SK-N-DZ (cell line): ENCODE results near the gene CCDC197.
A peak's percentile ranks its signal among the peaks of the same experiment; 100 is the strongest.

Experiments used
- DNase-seq: peaks from one replicate; pipeline ENCODE4 v3.0.0-alpha.2; 2015; ENCODE audit warnings: low spot score

Gene CCDC197

GRCh38 chr14:94024549-94024948 lies 27.4 kb downstream of the CCDC197 start:
- no peak for DNase-seq

- no peak for DNase-seq
Observed at GRCh38 chr14:94025720-94026119, 28.6 kb downstream of the CCDC197 start.

- peak; percentile 97 for DNase-seq
Observed at GRCh38 chr14:94026173-94026888, 29.2 kb downstream of the CCDC197 start, which contains the start of gene OTUB2. Gene OTUB2, plus strand, starts transcription at chr14:94026340. Its CDS starts 198 bp downstream, at chr14:94026538.

- no peak for DNase-seq
Observed at GRCh38 chr14:94026889-94027469, 29.9 kb downstream of the CCDC197 start.

- DNase-seq: no peak
Observed at GRCh38 chr14:94027566-94028449, 30.7 kb downstream of the CCDC197 start.

DNA sequence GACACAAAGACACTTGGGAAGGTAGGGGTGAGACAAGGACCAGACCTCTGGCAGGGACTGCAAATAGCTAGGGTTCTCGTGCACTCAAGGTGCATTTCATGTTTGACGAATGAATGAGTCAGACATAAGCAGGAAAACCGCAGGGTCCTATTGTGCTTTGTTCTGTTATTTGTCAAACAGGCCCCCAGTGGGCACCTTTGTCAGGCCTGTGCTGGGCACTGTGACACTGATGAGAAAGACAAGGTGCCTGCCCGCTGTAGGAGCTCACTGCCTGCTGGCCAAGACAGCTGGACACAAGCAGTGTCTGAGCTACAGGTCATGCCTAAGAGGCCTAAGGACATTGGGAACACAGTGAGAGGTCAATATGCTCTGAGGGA lies 31.3 kb downstream of the CCDC197 start:
- no peak for DNase-seq

DNA sequence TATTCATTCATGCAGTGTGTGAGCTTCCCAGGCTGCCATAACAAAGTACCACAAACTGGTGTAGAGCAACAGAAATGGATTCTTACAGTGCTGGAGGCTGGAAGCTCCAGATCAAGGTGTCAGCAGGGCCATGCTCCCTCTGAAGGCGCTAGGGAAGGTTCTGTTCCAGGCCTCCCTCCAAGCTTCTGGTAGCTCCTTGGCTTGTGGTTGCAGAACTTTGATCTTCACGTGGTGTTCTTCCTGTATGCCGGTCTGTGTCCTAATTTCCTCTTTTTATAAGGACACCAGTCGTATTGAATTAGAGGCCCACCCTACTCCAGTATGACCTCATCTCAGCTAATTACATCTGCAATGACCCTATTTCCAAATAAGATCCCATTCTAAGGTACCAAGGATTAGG lies 32.2 kb downstream of the CCDC197 start:
- DNase-seq: no peak

DNA sequence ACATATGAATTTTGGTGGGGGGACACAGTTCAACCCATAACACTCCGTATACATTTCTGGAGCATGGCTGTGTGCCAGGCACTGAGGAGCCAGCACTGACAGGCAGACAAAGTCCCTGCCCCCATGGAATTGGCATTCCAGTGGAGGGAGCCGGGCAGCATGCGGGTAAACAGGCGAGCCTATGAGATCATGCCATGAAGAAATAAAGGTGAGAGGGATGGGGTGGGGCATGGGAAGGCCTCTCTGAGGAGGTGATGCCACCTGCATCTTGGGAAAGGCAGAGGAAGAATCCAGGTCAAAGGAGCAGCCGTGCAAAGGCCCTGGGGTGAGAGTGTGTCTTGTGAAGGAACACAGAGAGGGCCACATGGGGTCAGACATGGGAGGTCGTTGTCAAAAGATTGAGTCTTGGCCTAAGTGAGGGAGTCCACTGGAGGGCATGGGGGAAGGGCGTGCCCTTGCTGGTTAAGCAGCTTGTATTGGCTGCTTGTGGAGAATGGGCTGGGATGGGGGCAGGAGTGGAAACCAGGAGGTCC lies 32.6 kb downstream of the CCDC197 start:
- no peak for DNase-seq

- DNase-seq: no peak
Observed at GRCh38 chr14:94030571-94030970, 33.5 kb downstream of the CCDC197 start.

- no peak for DNase-seq
Observed at GRCh38 chr14:94031161-94031882, 34.2 kb downstream of the CCDC197 start.

DNA sequence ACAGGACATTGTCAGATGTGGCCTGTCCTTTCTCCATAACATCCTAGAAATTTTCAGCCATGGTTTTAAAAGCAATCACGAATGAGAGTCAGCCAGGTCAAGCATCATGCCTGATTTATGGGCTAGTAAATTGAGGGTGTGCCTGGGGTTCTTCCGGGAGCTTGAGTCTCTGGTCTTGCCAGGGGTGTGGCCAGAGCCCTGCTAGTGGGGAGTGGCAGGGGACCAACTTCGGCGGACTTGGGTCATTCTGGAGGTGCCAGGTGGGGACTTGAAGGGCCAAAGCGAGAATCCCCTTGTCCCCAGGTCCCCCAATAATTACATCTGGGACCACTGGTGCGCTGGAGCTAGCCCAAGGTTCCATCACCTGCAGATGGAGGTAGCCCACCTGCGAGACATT lies 34.8 kb downstream of the CCDC197 start:
- no peak for DNase-seq

DNA sequence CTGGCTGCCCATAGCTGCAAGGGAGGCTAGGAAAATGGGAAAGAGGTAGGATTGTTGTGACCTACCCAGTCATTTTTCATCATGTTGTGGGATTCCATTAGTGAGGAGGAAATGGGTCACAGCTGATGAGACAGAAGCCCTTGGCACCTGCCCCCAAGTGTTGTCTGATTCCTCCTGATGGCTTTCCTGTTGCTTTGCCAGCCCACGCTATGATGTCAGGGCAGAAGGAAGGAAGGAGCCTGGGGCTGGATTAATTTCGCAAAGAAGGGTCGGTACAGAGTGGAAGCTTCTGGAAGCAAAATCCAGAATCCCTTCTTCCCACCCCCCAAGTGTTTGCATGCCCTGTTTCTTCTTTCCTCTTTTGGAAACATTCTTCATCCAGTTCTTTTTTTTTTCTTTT lies 37.8 kb downstream of the CCDC197 start:
- DNase-seq: no peak

DNA sequence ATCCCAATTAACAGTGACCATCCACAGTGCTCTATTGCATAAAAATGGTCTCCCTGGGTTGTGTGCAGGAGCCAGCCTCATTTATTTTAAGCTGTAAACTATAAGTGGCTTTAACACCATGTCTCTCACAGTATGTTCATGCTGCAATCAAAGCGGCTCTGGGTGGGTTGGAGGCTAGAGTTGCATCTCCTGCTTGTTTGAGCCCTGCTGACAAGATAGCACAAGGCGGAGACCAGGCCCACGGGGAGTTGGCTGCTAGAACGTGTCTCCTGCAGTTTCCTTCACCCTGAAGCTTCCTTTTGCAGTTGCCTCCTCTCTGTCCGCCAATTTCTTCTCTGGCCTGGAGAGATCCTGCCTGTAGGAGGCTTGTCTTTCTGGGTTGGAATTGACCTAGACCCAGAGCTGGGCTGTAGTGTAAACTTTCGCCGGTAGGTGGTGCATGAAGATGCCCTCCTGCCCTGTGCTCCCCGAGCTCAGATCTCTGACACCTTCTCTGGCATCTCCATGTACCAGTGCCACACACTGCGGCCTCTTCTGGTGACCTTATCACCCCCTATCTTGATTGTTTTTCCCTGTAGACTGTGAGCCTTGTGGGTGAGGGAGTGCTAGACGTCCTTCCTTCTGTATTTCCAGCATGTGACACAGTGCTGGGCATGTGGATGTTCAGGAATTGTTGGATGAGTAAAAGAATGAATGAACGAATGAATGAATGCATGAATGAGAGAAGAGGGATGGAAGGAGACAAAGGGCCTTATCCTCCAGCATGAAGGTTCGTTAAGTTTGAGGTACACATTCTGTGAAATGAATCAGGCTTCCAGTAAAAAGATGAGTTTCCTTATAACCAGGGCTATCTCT lies 39.4 kb downstream of the CCDC197 start:
- peak; percentile 55 for DNase-seq

DNA sequence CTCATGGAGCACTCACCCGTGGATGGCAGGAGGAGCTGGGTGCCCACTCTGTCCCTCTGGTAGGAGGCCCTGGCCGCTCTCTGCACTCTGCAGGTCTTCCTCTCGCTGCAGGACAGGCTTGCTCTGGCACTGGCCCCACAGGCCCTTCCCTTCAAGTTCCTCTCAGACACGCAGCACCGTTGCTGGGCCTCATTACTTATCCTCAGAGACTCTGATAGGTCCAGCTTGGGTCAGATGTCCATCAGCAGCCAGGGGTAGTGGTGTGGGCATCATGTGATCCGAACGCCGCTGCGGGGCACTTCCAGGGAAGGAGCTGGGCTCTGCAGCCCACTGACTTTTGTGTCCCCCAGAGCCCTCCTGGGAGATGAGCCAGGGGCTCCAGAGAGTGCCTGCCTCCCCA lies 40.9 kb downstream of the CCDC197 start:
- no peak for DNase-seq

- DNase-seq: no peak
Observed at GRCh38 chr14:94038510-94038909, 41.4 kb downstream of the CCDC197 start.

DNA sequence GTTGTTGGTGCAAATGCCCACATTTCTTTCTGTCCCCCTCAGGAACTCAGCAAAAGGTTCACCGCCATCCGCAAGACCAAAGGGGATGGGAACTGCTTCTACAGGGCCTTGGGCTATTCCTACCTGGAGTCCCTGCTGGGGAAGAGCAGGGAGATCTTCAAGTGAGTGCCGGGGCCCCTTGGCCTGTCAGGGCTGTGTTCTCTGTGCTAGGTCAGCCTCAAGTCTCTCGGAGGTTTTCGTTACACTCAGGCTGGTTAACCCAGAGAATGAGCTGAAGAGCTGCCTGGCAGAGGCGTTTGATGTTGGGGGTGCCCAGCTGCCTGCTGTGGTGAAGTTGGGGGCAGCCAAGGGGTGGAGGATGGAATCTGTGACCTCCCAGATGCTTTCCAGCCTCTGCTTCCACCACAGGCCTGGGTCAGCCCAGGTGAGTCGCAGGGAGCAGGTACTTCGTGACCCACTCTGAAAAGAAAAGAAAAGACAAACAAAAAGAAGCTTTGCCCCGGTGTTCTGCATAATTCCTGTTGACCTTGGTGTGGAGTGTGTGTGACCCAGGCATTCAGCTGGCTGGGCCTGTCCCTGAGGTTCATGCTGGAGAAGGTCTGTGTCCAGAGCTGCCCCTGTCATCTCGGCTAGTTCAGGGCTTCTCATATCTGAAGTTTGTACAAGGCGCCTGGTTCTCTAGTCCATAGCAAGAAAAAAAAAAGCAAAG lies 42.0 kb downstream of the CCDC197 start:
- no peak for DNase-seq

- no peak for DNase-seq
Observed at GRCh38 chr14:94040247-94040646, 43.1 kb downstream of the CCDC197 start.

- DNase-seq: no peak
Observed at GRCh38 chr14:94040796-94041195, 43.7 kb downstream of the CCDC197 start.

DNA sequence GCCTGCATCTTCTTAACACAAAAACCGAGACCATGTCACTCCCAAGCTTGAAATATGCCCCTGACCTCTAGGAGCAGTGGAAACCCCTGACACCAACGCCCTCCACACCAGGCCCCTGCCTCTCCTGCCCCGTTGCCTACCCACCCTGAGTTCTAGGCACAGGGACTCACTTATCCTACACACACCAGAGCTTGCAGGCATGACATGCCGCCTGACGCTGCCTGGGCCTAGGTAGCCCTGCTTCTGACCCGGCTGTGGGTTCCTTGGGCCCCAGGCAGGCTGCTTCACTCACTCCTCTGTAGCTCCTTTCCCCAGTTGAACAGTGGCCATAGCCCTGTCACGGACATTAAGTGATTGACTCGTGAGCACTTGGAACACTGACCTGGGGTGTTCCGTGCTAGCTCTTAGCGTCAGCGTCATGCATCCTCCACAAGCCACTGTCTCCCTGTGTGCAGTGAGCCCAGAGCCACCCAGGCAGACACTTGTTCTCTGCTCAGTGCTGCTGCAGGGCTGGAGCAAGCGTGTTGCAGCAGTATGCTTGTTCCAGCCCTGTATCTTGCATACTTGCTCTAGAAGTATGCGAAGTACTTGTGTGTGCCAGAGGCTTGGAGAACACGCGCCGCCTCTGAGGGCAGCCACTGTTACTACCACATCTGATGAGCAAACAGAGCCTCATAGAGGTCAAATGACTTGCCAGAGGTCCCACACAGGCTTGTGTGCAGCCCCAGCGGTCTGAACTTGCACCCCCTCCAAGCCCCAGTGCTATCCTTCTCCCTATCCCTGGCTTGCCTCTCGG lies 44.6 kb downstream of the CCDC197 start:
- DNase-seq: no peak
